Mesenteric fat pad (tissue), 1 donor: ENCODE data around the gene RAB9B. TPM values are rescaled to one million over a fixed set of nuclear protein-coding genes. Genes with fewer than 3 reads are reported as not detected.

Source experiments
- DNase-seq: peaks from one replicate; pipeline ENCODE4 v3.0.0-alpha.2; 2020; ENCODE audit warnings: low spot score
- total RNA-seq: library from RNA; stranded (reverse); fragmentation: NEBNext Ultra II Directional; extraction: Animal tissue kit (Norgen Biotek cat#: 25700); gene quantifications from one replicate; pipeline ENCODE4 v1.2.1, GENCODE V29; 2021
- donor health status: DM: yes; HTN: yes; CAD: no.

Gene RAB9B
- total RNA-seq, 1 donor from 2014 or later, result 0.74 TPM

DNA sequence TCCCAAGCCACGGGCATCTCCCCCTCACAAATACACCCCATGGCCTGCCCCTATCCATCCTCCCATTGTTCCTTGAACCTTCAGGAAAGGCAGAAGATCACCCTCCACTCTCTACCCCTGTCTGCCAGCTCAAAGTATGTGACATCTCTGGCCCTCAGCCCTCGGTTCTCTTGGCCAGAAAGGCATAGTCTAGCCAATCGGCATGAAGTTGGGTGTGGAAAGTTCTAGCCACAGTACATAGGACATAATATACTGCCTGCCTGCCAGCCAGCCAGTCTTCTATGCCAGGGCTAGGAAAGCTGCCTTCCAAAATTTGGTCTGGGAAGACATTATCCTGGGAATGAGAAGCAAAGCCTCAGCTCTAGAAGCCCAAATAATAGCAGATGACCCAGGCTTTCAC is 58.6 kb downstream of the RAB9B start:
- no peak for DNase-seq

Other genes starting within 250 kb of the RAB9B start
- gene TCEAL4, start 246.7 kb downstream of the RAB9B start, total RNA-seq, result 68.1 TPM
- 21.4 TPM for gene TCEAL3, start 224.3 kb downstream of the RAB9B start, total RNA-seq
- 22.3 TPM for gene TCEAL1, start 203.3 kb downstream of the RAB9B start, total RNA-seq
- 268 TPM for gene MORF4L2, start 145.6 kb downstream of the RAB9B start, total RNA-seq
- not detected for gene TMEM31, start 121.3 kb downstream of the RAB9B start, total RNA-seq
- 0.26 TPM for gene PLP1, start 55.4 kb downstream of the RAB9B start, total RNA-seq
- 1.7 TPM for gene TMSB15B, start 130.4 kb upstream of the RAB9B start, total RNA-seq
- gene H2BW1, start 181.5 kb upstream of the RAB9B start, total RNA-seq, result not detected
- gene H2BW2, start 207.7 kb upstream of the RAB9B start, total RNA-seq, result not detected
- gene TMSB15C, start 244.0 kb upstream of the RAB9B start, total RNA-seq, result 0.19 TPM